Neural cell (in vitro differentiated cells): ENCODE data around the gene DGKI. TPM values are rescaled to one million over a fixed set of nuclear protein-coding genes. Genes with fewer than 3 reads are reported as not detected.
"Not testable (repeated sequence)": the region's sequence is repeated elsewhere in the genome, so short reads cannot be mapped to it uniquely, and the experiment has no call there.

Source experiments
- H2AFZ ChIP-seq: fragments of 200-600, 300-800 bp; sonication (generic), shearing (Covaris generic); 2 replicates; pipeline ENCODE4 v1.6.0; 2014; ENCODE audit warnings: low read depth, mild to moderate bottlenecking, antibody characterized with exemption, low read length, moderate library complexity
- H3F3A ChIP-seq: fragments of 200-600 bp; shearing (Covaris generic); 2 replicates; pipeline ENCODE4 v1.6.1; 2016; ENCODE audit warnings: mild to moderate bottlenecking, moderate library complexity, mixed read lengths, antibody characterized with exemption, low read length; ENCODE audit not compliant: insufficient read depth, poor library complexity, severe bottlenecking
- H3K27ac ChIP-seq: fragments of 200-600, 300-800 bp; sonication (generic), shearing (Covaris generic); 2 replicates; pipeline ENCODE4 v1.5.1; 2014; ENCODE audit warnings: mild to moderate bottlenecking, low read length, moderate library complexity
- H3K27me3 ChIP-seq: fragments of 300-800, 200-600 bp; sonication (generic), shearing (Covaris generic); 2 replicates; pipeline ENCODE4 v1.6.0; 2014; ENCODE audit warnings: mild to moderate bottlenecking, low read depth, low read length, moderate library complexity; ENCODE audit not compliant: insufficient read depth
- H3K36me3 ChIP-seq: fragments of 300-800, 200-600 bp; sonication (generic), shearing (Covaris generic); 2 replicates; pipeline ENCODE4 v1.5.1; 2014; ENCODE audit warnings: mild to moderate bottlenecking, antibody characterized with exemption, low read length, moderate library complexity; ENCODE audit not compliant: insufficient read depth
- H3K4me2 ChIP-seq: fragments of 300-800, 200-600 bp; sonication (generic), shearing (Covaris generic); 2 replicates; pipeline ENCODE4 v1.6.0; 2014; ENCODE audit warnings: mild to moderate bottlenecking, low read length
- H3K4me3 ChIP-seq: fragments of 300-800, 200-600 bp; sonication (generic), shearing (Covaris generic); 2 replicates; pipeline ENCODE4 v1.5.1; 2014; ENCODE audit warnings: mild to moderate bottlenecking, low read length, moderate library complexity
- H3K79me2 ChIP-seq: fragments of 200-600 bp; shearing (Covaris generic); replicated peaks from 2 replicates; pipeline ENCODE4 v1.6.0; 2014; ENCODE audit warnings: mild to moderate bottlenecking, low read length, moderate library complexity; ENCODE audit not compliant: insufficient read depth
- H3K9ac ChIP-seq: fragments of 300-800, 200-600 bp; sonication (generic), shearing (Covaris generic); 2 replicates; pipeline ENCODE4 v1.6.1; 2016; ENCODE audit warnings: mild to moderate bottlenecking, low read length, mixed read lengths
- H3K9me2 ChIP-seq: fragments of 200-600 bp; shearing (Covaris generic); 2 replicates; pipeline ENCODE4 v1.6.1; 2016; ENCODE audit warnings: mild to moderate bottlenecking, low read length, mixed read lengths; ENCODE audit not compliant: insufficient read depth
- H3K9me3 ChIP-seq: fragments of 200-600, 300-800 bp; sonication (generic), shearing (Covaris generic); 2 replicates; pipeline ENCODE4 v1.6.1; 2016; ENCODE audit warnings: mild to moderate bottlenecking, mixed run types, low read length, moderate library complexity, mixed read lengths
- H4K20me1 ChIP-seq: fragments of 200-600 bp; shearing (Covaris generic); 2 replicates; pipeline ENCODE4 v1.6.1; 2016; ENCODE audit warnings: mild to moderate bottlenecking, mixed run types; ENCODE audit not compliant: insufficient read depth
- EP300 ChIP-seq: fragments of 450-650 bp; conservative IDR thresholded peaks from 2 replicates; pipeline ENCODE4 v1.6.1; 2014; ENCODE audit warnings: antibody characterized with exemption, mild to moderate bottlenecking, moderate library complexity; ENCODE audit not compliant: poor library complexity, severe bottlenecking
- EZH2 ChIP-seq: fragments of 200-600, 300-800 bp; shearing (Covaris generic), sonication (generic); IDR thresholded peaks from 2 replicates; pipeline ENCODE4 v1.6.1; 2014; ENCODE audit warnings: antibody characterized with exemption, low read length, borderline replicate concordance, mild to moderate bottlenecking; ENCODE audit not compliant: insufficient read depth, poor library complexity, severe bottlenecking
- MXI1 ChIP-seq: fragments of 450-650 bp; conservative IDR thresholded peaks from 2 replicates; pipeline ENCODE4 v1.6.1; 2014; ENCODE audit warnings: antibody characterized with exemption, mild to moderate bottlenecking; ENCODE audit not compliant: poor library complexity, severe bottlenecking
- POLR2AphosphoS5 ChIP-seq: IDR thresholded peaks from 2 replicates; pipeline ENCODE4 v1.6.1; 2012
- RAD21 ChIP-seq: fragments of 450-650 bp; conservative IDR thresholded peaks from 2 replicates; pipeline ENCODE4 v1.6.1; 2014; ENCODE audit warnings: antibody characterized with exemption, mild to moderate bottlenecking, moderate library complexity
- SMC3 ChIP-seq: fragments of 450-650 bp; conservative IDR thresholded peaks from 2 replicates; pipeline ENCODE4 v1.6.1; 2014; ENCODE audit warnings: antibody characterized with exemption, mild to moderate bottlenecking, moderate library complexity; ENCODE audit not compliant: poor library complexity
- TAF1 ChIP-seq: IDR thresholded peaks from 2 replicates; pipeline ENCODE4 v1.6.1; 2012; ENCODE audit warnings: low read depth
- polyA plus RNA-seq: library from polyadenylated mRNA; depleted of rRNA; stranded (reverse); fragments of >200 nt; gene quantifications from 2 replicates; pipeline ENCODE4 v1.2.3, GENCODE V29; 2014
- TF ChIP-seq, protein P1 (sequence below): fragments of 450-650 bp; IDR thresholded peaks from 2 replicates; pipeline ENCODE4 v1.5.1; 2014; ENCODE audit warnings: antibody characterized with exemption, mild to moderate bottlenecking, moderate library complexity; ENCODE audit not compliant: poor library complexity, severe bottlenecking
- TF ChIP-seq, protein P2 (sequence below): IDR thresholded peaks from 2 replicates; pipeline ENCODE4 v1.6.1; 2012; ENCODE audit warnings: borderline replicate concordance

Gene DGKI
- polyA plus RNA-seq, 1 donor from 2014 or later = 15.8 TPM

DNA sequence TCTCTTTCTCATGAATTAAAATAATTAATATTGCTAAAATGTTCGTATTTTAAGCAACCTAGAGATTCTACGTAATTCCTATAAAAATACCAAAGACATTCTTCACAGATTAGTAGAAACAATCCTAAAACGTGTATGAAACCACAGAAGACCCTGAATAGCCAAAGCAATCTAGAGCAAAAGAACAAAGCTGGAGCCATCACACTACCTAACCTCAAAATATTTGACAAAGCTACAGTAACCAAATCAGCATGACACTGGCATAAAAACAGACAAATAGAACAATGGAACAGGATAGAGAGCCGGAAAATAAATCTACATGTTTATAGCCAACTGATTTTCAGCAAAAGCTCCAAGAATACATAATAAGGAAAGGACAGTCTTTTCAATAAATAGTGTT lies 397.8 kb downstream of the DGKI start:
- no peak overlapping the region for H3K4me2 ChIP-seq
- TF ChIP-seq, protein P1, sequence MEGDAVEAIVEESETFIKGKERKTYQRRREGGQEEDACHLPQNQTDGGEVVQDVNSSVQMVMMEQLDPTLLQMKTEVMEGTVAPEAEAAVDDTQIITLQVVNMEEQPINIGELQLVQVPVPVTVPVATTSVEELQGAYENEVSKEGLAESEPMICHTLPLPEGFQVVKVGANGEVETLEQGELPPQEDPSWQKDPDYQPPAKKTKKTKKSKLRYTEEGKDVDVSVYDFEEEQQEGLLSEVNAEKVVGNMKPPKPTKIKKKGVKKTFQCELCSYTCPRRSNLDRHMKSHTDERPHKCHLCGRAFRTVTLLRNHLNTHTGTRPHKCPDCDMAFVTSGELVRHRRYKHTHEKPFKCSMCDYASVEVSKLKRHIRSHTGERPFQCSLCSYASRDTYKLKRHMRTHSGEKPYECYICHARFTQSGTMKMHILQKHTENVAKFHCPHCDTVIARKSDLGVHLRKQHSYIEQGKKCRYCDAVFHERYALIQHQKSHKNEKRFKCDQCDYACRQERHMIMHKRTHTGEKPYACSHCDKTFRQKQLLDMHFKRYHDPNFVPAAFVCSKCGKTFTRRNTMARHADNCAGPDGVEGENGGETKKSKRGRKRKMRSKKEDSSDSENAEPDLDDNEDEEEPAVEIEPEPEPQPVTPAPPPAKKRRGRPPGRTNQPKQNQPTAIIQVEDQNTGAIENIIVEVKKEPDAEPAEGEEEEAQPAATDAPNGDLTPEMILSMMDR = no peak
- TF ChIP-seq EP300 = no peak
- TF ChIP-seq EZH2 = no peak
- TF ChIP-seq POLR2AphosphoS5 = no peak
- TF ChIP-seq TAF1 = no peak
- TF ChIP-seq, protein P2, sequence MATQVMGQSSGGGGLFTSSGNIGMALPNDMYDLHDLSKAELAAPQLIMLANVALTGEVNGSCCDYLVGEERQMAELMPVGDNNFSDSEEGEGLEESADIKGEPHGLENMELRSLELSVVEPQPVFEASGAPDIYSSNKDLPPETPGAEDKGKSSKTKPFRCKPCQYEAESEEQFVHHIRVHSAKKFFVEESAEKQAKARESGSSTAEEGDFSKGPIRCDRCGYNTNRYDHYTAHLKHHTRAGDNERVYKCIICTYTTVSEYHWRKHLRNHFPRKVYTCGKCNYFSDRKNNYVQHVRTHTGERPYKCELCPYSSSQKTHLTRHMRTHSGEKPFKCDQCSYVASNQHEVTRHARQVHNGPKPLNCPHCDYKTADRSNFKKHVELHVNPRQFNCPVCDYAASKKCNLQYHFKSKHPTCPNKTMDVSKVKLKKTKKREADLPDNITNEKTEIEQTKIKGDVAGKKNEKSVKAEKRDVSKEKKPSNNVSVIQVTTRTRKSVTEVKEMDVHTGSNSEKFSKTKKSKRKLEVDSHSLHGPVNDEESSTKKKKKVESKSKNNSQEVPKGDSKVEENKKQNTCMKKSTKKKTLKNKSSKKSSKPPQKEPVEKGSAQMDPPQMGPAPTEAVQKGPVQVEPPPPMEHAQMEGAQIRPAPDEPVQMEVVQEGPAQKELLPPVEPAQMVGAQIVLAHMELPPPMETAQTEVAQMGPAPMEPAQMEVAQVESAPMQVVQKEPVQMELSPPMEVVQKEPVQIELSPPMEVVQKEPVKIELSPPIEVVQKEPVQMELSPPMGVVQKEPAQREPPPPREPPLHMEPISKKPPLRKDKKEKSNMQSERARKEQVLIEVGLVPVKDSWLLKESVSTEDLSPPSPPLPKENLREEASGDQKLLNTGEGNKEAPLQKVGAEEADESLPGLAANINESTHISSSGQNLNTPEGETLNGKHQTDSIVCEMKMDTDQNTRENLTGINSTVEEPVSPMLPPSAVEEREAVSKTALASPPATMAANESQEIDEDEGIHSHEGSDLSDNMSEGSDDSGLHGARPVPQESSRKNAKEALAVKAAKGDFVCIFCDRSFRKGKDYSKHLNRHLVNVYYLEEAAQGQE = no peak
- TF ChIP-seq SMC3 = no peak
- no peak for TF ChIP-seq MXI1
- no peak for TF ChIP-seq RAD21
- no peak overlapping the region for H3K9ac ChIP-seq
- no peak overlapping the region for H3K4me3 ChIP-seq
- no peak overlapping the region for H2AFZ ChIP-seq
- H3K9me2 ChIP-seq = no peaks in the 10 kb centered on the region
- H3K9me3 ChIP-seq = no peaks in the 10 kb centered on the region
- H3K27me3 ChIP-seq = no peaks in the 10 kb centered on the region
- no peaks in the 10 kb centered on the region for H4K20me1 ChIP-seq
- H3F3A ChIP-seq = no peaks in the 10 kb centered on the region
- no peak overlapping the region for H3K27ac ChIP-seq
- no peaks in the 10 kb centered on the region for H3K36me3 ChIP-seq
- no peaks in the 10 kb centered on the region for H3K79me2 ChIP-seq

DNA sequence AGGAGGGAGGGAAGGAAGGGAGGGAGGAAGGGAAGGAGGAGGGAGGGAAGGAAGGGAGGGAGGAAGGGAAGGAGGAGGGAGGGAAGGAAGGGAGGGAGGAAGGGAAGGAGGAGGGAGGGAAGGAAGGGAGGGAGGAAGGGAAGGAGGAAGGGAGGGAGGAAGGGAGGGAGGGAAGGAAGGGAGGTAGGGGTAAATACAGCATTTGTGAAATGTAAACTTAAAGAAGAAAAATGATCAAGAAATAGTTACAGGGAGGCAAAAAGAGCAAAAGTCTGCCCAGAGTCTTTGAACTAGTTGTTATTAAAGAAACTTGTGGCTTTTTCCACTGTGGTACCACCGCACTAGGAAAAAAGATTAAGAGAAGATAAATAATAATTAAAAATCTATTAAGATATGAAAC lies 398.2 kb downstream of the DGKI start:
- not testable (repeated sequence) for H3K9ac ChIP-seq, H4K20me1 ChIP-seq, H3K9me3 ChIP-seq, H3K36me3 ChIP-seq, H3K27ac ChIP-seq, H3K4me2 ChIP-seq, H3K9me2 ChIP-seq, H3K4me3 ChIP-seq, H3F3A ChIP-seq, H3K27me3 ChIP-seq, H3K79me2 ChIP-seq, H2AFZ ChIP-seq

DNA sequence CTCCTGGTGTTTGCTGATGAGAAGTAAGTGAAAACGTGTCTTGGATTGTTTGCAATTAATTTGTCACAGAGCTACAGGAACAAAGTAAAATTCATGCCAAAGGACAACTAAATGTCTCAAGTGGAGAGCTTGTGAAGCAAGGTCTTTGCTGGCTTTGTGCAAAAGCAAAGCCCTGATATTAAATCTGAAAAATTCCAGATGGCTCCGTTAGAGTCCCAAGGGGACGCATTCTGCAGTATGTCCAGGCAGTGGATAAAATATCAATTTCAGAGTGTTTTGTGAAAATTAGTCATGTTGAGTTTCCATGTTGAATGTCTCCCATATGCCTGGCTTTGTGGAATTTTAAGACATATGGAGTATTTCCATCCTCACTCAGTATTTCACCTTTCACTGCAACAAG lies 400.7 kb downstream of the DGKI start:
- Histone ChIP-seq H4K20me1 (no peaks in the 10 kb centered on the region), H3K4me3 (no peak overlapping the region), H3K27ac (no peak overlapping the region)

More for the DNA sequence above, 400.7 kb downstream of the DGKI start:
- Histone ChIP-seq H3K4me2 (no peak overlapping the region), H3K79me2 (no peaks in the 10 kb centered on the region), H3K9ac (no peak overlapping the region), H3K9me2 (no peaks in the 10 kb centered on the region), H3K36me3 (no peaks in the 10 kb centered on the region), H2AFZ (no peak overlapping the region), H3K27me3 (no peaks in the 10 kb centered on the region), H3K9me3 (no peaks in the 10 kb centered on the region), H3F3A (no peaks in the 10 kb centered on the region)
- TF ChIP-seq POLR2AphosphoS5 (no peak), RAD21 (no peak), TAF1 (no peak), MXI1 (no peak), EZH2 (no peak), EP300 (no peak), SMC3 (no peak)
- TF ChIP-seq, protein P2 = no peak
- TF ChIP-seq, protein P1 = no peak
